Fibroblast of lung (primary cell): Measurements from ENCODE around the gene ICAM3.

Experiments used
- CTCF ChIP-seq, 2 donors: IDR thresholded peaks in 1 of 2; conservative IDR thresholded peaks in 1 of 2; 1 replicate in 1 of 2; 2 replicates in 1 of 2; pipeline ENCODE4 v1.5.1; 2011 to 2012; ENCODE audit warnings: low read length in 2 of 2, control low read depth in 1 of 2, inconsistent platforms in 1 of 2, low read depth in 1 of 2, mild to moderate bottlenecking in 1 of 2
- EZH2 ChIP-seq: IDR thresholded peaks from 2 replicates; pipeline ENCODE4 v1.5.1; 2012; ENCODE audit warnings: low read length, control low read depth, mild to moderate bottlenecking; ENCODE audit errors: missing control alignments

GRCh38 chr19:10289836-10290356 is 49.5 kb downstream of the ICAM3 start, which contains the start of gene ICAM5:
- TF ChIP-seq CTCF (conservative IDR thresholded peaks at IDR 0.05 in 1 of 2, IDR thresholded peaks at IDR 0.05 in 1 of 2; ENCODE audit: low read depth in 1 of 2, low read length in 2 of 2) = no peak
- TF ChIP-seq EZH2 = no peak
